Glomerular endothelial cell (primary cell): ENCODE measurements around the gene NEUROG1. TPM values are rescaled to one million over a fixed set of nuclear protein-coding genes. Genes with fewer than 3 reads are reported as not detected.
"Not testable (repeated sequence)": the region's sequence is repeated elsewhere in the genome, so short reads cannot be mapped to it uniquely, and the experiment has no call there.

Experiments used
- DNase-seq: peaks from one replicate; pipeline ENCODE4 v3.0.0-alpha.2; 2011; ENCODE audit warnings: low read depth, low spot score; ENCODE audit errors: extremely low read depth
- total RNA-seq: library from RNA; depleted of rRNA; stranded (reverse); fragments of >200 nt; gene quantifications from 2 replicates; pipeline ENCODE4 v1.2.3, GENCODE V29; 2015

The NEUROG1 gene
- total RNA-seq, 1 donor from 2014 or later = not detected

- DNase-seq = no peak
Measured at GRCh38 chr5:135497971-135498636, 37.7 kb downstream of the NEUROG1 start.

GRCh38 chr5:135495531-135495930 is 40.2 kb downstream of the NEUROG1 start:
- DNase-seq = not testable (repeated sequence)

GRCh38 chr5:135494196-135494595 is 41.6 kb downstream of the NEUROG1 start:
- DNase-seq = no peak

GRCh38 chr5:135493406-135494180 is 42.2 kb downstream of the NEUROG1 start:
- DNase-seq = no peak

- no peak for DNase-seq
Measured at GRCh38 chr5:135492319-135492626, 43.5 kb downstream of the NEUROG1 start.

- DNase-seq = no peak
Measured at GRCh38 chr5:135491552-135492318, 44.0 kb downstream of the NEUROG1 start.

- no peak for DNase-seq
Measured at GRCh38 chr5:135491038-135491551, 44.7 kb downstream of the NEUROG1 start.

GRCh38 chr5:135490245-135491037 is 45.3 kb downstream of the NEUROG1 start:
- no peak for DNase-seq

GRCh38 chr5:135489466-135490244 is 46.1 kb downstream of the NEUROG1 start:
- no peak for DNase-seq

GRCh38 chr5:135488727-135489465 is 46.9 kb downstream of the NEUROG1 start:
- DNase-seq = no peak

GRCh38 chr5:135487839-135488514 is 47.8 kb downstream of the NEUROG1 start:
- no peak for DNase-seq

- DNase-seq = no peak
Measured at GRCh38 chr5:135487037-135487395, 48.7 kb downstream of the NEUROG1 start.

GRCh38 chr5:135486131-135487036 is 49.4 kb downstream of the NEUROG1 start:
- DNase-seq = no peak

GRCh38 chr5:135484674-135485086 is 51.1 kb downstream of the NEUROG1 start:
- DNase-seq = no peak
